Upper lobe of left lung (tissue), 4 donors: ENCODE results near the gene DLG2.

Experiments
- CTCF ChIP-seq, 6 experiments: fragments of 450-650 bp in 4 of 6; fragments of 200-600 bp in 2 of 6; sonication (generic) in 2 of 6; IDR thresholded peaks; one replicate each; pipeline ENCODE4 v1.5.1; 2016 to 2019; ENCODE audit warnings: antibody characterized with exemption in 6 of 6
- EP300 ChIP-seq, 4 donors: sonication (generic); formaldehyde crosslinking; IDR thresholded peaks; one replicate each; pipeline ENCODE4 v1.5.1; 2017; ENCODE audit warnings: antibody characterized with exemption in 4 of 4, control low read depth in 2 of 4

- TF ChIP-seq CTCF (IDR thresholded peaks at IDR 0.05) (no peak), EP300 (IDR thresholded peaks at IDR 0.05) (no peak)
These were observed 1313.2 kb downstream of the DLG2 start for GRCh38 chr11:84313830-84314359.
